ENCODE measurements around the gene TXNDC16. TPM values are rescaled to one million over a fixed set of nuclear protein-coding genes. Genes with fewer than 3 reads are reported as not detected.

TXNDC16 gene
- total RNA-seq, 1 donor from 2014 or later, result 2.1 TPM

GRCh38 chr14:52536269-52536668, 16.0 kb downstream of the TXNDC16 start:
- Histone ChIP-seq H3K4me3 (ENCODE audit: low read depth, low read length) (no peak overlapping the region), H3K36me3 (ENCODE audit: control insufficient read depth, insufficient read depth, low read length) (no peaks in the 10 kb centered on the region), H3K27me3 (ENCODE audit: control insufficient read depth, insufficient read depth, low read length) (no peaks in the 10 kb centered on the region)
- no peak for TF ChIP-seq CTCF (IDR thresholded peaks at IDR 0.05; ENCODE audit: insufficient read depth, low read length, poor library complexity, severe bottlenecking)
- DNase-seq (ENCODE audit: low read depth), result no peak

- no peaks in the 10 kb centered on the region for H3K27me3 ChIP-seq (ENCODE audit: control insufficient read depth, insufficient read depth, low read length)
- no peak for DNase-seq (ENCODE audit: low read depth)
- no peak for TF ChIP-seq CTCF (IDR thresholded peaks at IDR 0.05; ENCODE audit: insufficient read depth, low read length, poor library complexity, severe bottlenecking)
- H3K4me3 ChIP-seq (ENCODE audit: low read depth, low read length), result no peak overlapping the region
- no peaks in the 10 kb centered on the region for H3K36me3 ChIP-seq (ENCODE audit: control insufficient read depth, insufficient read depth, low read length)
These were observed 20.8 kb downstream of the TXNDC16 start for GRCh38 chr14:52531481-52531880.

- DNase-seq (ENCODE audit: low read depth), result no peak
- no peaks in the 10 kb centered on the region for H3K27me3 ChIP-seq (ENCODE audit: control insufficient read depth, insufficient read depth, low read length)
- H3K4me3 ChIP-seq (ENCODE audit: low read depth, low read length), result no peak overlapping the region
- no peaks in the 10 kb centered on the region for H3K36me3 ChIP-seq (ENCODE audit: control insufficient read depth, insufficient read depth, low read length)
- no peak for TF ChIP-seq CTCF (IDR thresholded peaks at IDR 0.05; ENCODE audit: insufficient read depth, low read length, poor library complexity, severe bottlenecking)
These were observed 25.3 kb downstream of the TXNDC16 start for GRCh38 chr14:52527052-52527451.

GRCh38 chr14:52522581-52523345, 29.5 kb downstream of the TXNDC16 start:
- Histone ChIP-seq H3K4me3 (ENCODE audit: low read depth, low read length) (no peak overlapping the region), H3K27me3 (ENCODE audit: control insufficient read depth, insufficient read depth, low read length) (no peaks in the 10 kb centered on the region), H3K36me3 (ENCODE audit: control insufficient read depth, insufficient read depth, low read length) (no peaks in the 10 kb centered on the region)
- TF ChIP-seq CTCF (IDR thresholded peaks at IDR 0.05; ENCODE audit: insufficient read depth, low read length, poor library complexity, severe bottlenecking), result no peak
- DNase-seq (ENCODE audit: low read depth), result no peak

GRCh38 chr14:52522033-52522432, 30.3 kb downstream of the TXNDC16 start:
- DNase-seq (ENCODE audit: low read depth), result no peak
- TF ChIP-seq CTCF (IDR thresholded peaks at IDR 0.05; ENCODE audit: insufficient read depth, low read length, poor library complexity, severe bottlenecking), result no peak
- Histone ChIP-seq H3K4me3 (ENCODE audit: low read depth, low read length) (no peak overlapping the region), H3K27me3 (ENCODE audit: control insufficient read depth, insufficient read depth, low read length) (no peaks in the 10 kb centered on the region), H3K36me3 (ENCODE audit: control insufficient read depth, insufficient read depth, low read length) (no peaks in the 10 kb centered on the region)
